ENCODE data around the gene VOPP1. TPM values are rescaled to one million over a fixed set of nuclear protein-coding genes. Genes with fewer than 3 reads are reported as not detected.

Gene VOPP1
- total and polyA plus RNA-seq, 12 donors = 10.2 to 60.7 (median 35.5) TPM

GRCh38 chr7:55488216-55488615, 84.1 kb downstream of the VOPP1 start:
- Histone ChIP-seq H3K27ac (no peak overlapping the region), H3K4me3 (no peak overlapping the region), H3K27me3 (no peaks in the 10 kb centered on the region), H3K4me1 (replicated peaks in 1 of 2) (no peaks in the 10 kb centered on the region), H3K36me3 (replicated peaks in 1 of 2) (peaks cover 0 to 16% of the 10 kb centered on the region in 2 donors), H3K9me3 (replicated peaks in 1 of 3) (no peaks in the 10 kb centered on the region)
- no peak for DNase-seq
- intact Hi-C loops (cut with DNase I) = no loop called here
- 69 to 89% (median 77%) methylated on average over 6 of the region's 6 CpGs for WGBS, 4 donors
- no peak for TF ChIP-seq POLR2A (IDR thresholded peaks at IDR 0.05)
- TF ChIP-seq CTCF (IDR thresholded peaks at IDR 0.05) = no peak

- TF ChIP-seq POLR2A (IDR thresholded peaks at IDR 0.05) (no peak), CTCF (IDR thresholded peaks at IDR 0.05) (no peak)
- Histone ChIP-seq H3K27me3 (no peaks in the 10 kb centered on the region), H3K27ac (no peak overlapping the region), H3K36me3 (replicated peaks in 1 of 2) (peaks cover 0 to 15% of the 10 kb centered on the region in 2 donors), H3K9me3 (replicated peaks in 1 of 3) (no peaks in the 10 kb centered on the region), H3K4me3 (no peak overlapping the region), H3K4me1 (replicated peaks in 1 of 2) (no peaks in the 10 kb centered on the region)
- intact Hi-C loops (cut with DNase I) = no loop called here
- 92 to 96% (median 94%) methylated on average over 7 of the region's 7 CpGs for WGBS, 4 donors
- DNase-seq = no peak
These were observed 85.3 kb downstream of the VOPP1 start for GRCh38 chr7:55486991-55487390.

GRCh38 chr7:55486192-55486590, 86.1 kb downstream of the VOPP1 start:
- H3K27ac ChIP-seq = no peak overlapping the region
- H3K4me1 ChIP-seq (replicated peaks in 1 of 2) = no peaks in the 10 kb centered on the region
- WGBS, 4 donors = 70 to 92% (median 79%) methylated on average over 5 of the region's 5 CpGs
- H3K36me3 ChIP-seq (replicated peaks in 1 of 2) = peaks cover 0 to 9% of the 10 kb centered on the region in 2 donors
- no peak overlapping the region for H3K4me3 ChIP-seq
- DNase-seq = no peak
- TF ChIP-seq POLR2A (IDR thresholded peaks at IDR 0.05) = no peak
- TF ChIP-seq CTCF (IDR thresholded peaks at IDR 0.05) = no peak
- no peaks in the 10 kb centered on the region for H3K9me3 ChIP-seq (replicated peaks in 1 of 3)
- H3K27me3 ChIP-seq = no peaks in the 10 kb centered on the region
- intact Hi-C loops (cut with DNase I) = no loop called here

GRCh38 chr7:55485501-55486191, 86.7 kb downstream of the VOPP1 start:
- intact Hi-C loops (cut with DNase I) = no loop called here
- no peak for DNase-seq
- no peak overlapping the region for H3K27ac ChIP-seq
- no peaks in the 10 kb centered on the region for H3K4me1 ChIP-seq (replicated peaks in 1 of 2)
- peaks cover 0 to 9% of the 10 kb centered on the region in 2 donors for H3K36me3 ChIP-seq (replicated peaks in 1 of 2)
- H3K27me3 ChIP-seq = no peaks in the 10 kb centered on the region
- TF ChIP-seq CTCF (IDR thresholded peaks at IDR 0.05) (no peak), POLR2A (IDR thresholded peaks at IDR 0.05) (no peak)
- WGBS, 4 donors = 91 to 96% (median 93%) methylated on average over 28 of the region's 28 CpGs
- H3K9me3 ChIP-seq (replicated peaks in 1 of 3) = no peaks in the 10 kb centered on the region
- no peak overlapping the region for H3K4me3 ChIP-seq
